GM19351 (cell line): ENCODE measurements around the gene VPS4A.

Experiments
- ATAC-seq: cut with Tn5 transposase; IDR thresholded peaks from one replicate; pipeline ENCODE4 v1.9.1; 2021; ENCODE audit warnings: mild to moderate bottlenecking, moderate library complexity; ENCODE audit not compliant: unreplicated experiment

VPS4A gene

GRCh38 chr16:69363281-69363717 is 52.1 kb downstream of the VPS4A start:
- ATAC-seq, result no peak

- no peak for ATAC-seq
These were observed 52.9 kb downstream of the VPS4A start for GRCh38 chr16:69364088-69364487.

- no peak for ATAC-seq
These were observed 54.8 kb downstream of the VPS4A start for GRCh38 chr16:69365901-69366300.

- no peak for ATAC-seq
These were observed 55.3 kb downstream of the VPS4A start for GRCh38 chr16:69366431-69366830.

- ATAC-seq, result no peak
These were observed 56.8 kb downstream of the VPS4A start for GRCh38 chr16:69367980-69368379.

- ATAC-seq, result no peak
These were observed 57.7 kb downstream of the VPS4A start for GRCh38 chr16:69368866-69369265.

- no peak for ATAC-seq
These were observed 60.4 kb downstream of the VPS4A start for GRCh38 chr16:69371564-69371963.

GRCh38 chr16:69373019-69373418 is 61.9 kb downstream of the VPS4A start:
- ATAC-seq, result no peak
